HG03469 (cell line): ENCODE measurements around the gene VAC14.

Source experiments
- ATAC-seq: cut with Tn5 transposase; IDR thresholded peaks from one replicate; pipeline ENCODE4 v1.9.1; 2021; ENCODE audit warnings: mild to moderate bottlenecking, moderate library complexity, moderate number of reproducible peaks; ENCODE audit not compliant: unreplicated experiment

The VAC14 gene

GRCh38 chr16:70764632-70765031 lies 36.3 kb downstream of the VAC14 start:
- no peak for ATAC-seq

DNA sequence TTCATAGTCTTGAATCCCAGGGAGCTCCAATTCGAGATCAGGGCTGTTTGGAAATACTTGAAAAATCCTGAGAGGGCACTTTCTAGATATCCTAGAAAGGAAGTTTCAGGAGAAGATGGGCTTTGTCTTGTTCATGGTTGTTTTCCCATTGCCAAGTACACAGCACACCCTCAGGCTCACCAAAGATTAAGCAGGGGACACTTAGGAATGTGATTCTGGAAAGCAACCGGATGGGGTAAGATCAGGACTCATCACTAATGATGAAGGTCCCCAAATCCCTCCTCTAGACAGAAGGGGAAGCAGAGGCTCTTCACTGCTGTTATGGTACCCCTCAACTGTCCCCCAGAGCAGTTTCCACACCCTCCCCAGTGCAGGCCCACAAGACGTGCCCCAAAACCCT lies 40.7 kb downstream of the VAC14 start:
- no peak for ATAC-seq

- no peak for ATAC-seq
Observed at GRCh38 chr16:70759666-70760065, 41.3 kb downstream of the VAC14 start.

DNA sequence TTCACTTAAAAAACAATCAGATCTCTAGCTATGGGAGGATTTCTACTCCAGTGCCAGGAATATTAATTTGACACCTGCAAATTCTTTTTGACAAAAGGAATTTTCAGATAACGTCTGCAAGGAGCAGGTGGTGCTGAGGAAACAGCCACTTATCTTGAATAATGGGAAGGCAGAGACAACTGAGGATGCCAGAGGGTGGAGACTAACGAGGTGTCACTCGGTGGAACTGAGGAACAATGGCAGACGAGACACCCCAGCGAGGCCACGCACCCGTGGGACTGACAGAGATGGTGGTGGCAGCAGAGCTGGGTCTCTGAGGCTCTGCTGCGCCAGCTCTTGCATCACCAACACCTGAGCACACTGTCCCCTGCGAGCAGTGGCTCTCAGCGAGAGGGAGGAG lies 42.2 kb downstream of the VAC14 start:
- no peak for ATAC-seq

DNA sequence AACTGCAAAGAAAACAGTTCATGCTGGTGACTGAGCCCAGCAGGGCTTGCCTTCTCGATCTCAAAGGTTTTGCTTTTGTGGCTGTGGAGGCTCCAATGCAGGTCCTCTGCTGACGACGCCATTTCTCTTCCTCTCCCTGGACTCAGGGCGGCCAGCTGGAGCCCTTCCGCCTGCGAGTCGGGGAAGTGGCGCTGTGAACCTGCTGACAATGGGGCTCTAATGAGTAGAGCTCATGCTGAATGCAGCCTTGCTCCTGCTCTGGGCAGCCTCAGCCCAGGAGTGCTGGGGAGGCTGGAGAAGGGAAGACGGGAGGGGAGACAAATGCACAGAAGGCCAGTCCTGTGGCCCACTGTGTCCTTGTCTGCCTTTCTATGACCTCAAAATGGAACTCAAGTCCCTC lies 43.8 kb downstream of the VAC14 start:
- no peak for ATAC-seq

GRCh38 chr16:70756071-70756470 lies 44.9 kb downstream of the VAC14 start:
- no peak for ATAC-seq

DNA sequence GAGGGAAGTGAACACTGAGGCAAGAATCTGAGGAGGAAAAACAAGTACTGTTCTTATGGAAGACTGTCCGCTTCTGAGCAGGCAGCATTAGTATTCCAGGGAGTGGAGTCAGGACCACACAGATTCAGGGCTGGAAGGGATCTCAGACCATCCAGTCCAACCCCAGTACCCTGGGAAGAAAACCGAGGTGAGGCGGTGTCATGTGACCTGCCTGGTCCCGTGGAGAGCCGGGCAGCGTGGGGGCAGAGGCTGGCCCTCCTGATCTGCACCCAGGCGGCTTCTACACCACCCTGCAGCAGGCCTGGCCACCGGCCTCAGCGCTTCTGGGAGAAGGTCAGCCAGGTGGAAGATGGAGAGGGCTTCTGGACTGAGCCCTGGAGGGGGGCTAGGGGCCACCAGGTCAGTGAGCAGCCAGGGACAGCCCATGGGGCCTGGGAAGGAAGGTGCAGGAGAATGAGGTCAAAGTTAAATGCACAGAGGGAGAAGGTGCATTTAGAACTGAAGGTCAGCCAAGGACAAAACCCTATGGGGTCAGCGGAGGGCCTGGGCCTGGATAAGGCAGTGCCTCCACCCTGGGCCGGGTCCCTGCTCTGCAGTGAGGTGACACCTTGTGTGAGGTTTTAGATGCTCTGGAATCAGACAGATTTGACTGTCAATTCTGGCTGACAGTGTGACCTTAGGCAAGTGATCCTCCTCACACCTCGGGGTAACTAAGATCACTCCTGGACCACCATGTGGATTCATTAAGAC lies 45.9 kb downstream of the VAC14 start:
- no peak for ATAC-seq

DNA sequence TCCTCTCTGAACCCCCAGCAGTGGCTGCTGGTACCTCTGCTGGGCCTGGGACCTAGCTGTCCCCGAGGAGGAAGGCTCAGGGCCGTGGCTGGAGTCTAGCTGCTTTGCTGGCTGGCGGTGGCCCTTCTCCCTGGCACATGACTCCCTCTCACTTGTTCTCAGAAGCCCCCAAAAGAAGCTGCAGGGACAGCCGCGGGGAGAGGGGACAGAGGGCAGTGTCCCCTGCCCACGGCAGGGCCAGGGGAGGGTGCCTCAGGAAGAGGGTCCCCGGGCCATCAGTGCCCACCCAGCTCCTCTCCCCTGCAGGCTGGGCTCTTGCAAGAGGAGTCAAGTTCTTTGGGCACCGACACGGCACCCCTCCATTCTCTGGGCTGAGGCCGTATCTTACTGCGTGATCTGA lies 46.6 kb downstream of the VAC14 start:
- ATAC-seq, result no peak

- no peak for ATAC-seq
Observed at GRCh38 chr16:70753694-70754325, 47.1 kb downstream of the VAC14 start.

DNA sequence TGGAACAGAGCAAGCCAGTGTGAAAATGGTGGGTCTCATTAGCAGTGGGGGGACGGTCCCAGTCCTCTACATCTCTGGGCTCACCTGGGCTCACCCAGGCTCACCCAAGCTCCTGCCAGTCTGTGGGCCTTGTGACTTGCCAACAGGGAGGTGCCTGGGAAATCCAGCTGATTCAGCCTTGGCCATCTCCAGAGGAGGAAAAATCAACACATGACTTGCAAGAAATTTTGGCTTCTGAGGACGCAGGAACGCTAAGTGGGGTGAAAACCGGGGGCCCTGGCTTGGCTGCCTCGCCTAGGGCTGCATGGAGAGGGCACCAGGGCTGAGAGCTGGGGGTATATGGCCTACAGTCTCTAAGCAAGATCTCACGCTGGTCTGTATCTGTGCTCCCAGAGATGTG lies 47.7 kb downstream of the VAC14 start:
- ATAC-seq, result no peak

DNA sequence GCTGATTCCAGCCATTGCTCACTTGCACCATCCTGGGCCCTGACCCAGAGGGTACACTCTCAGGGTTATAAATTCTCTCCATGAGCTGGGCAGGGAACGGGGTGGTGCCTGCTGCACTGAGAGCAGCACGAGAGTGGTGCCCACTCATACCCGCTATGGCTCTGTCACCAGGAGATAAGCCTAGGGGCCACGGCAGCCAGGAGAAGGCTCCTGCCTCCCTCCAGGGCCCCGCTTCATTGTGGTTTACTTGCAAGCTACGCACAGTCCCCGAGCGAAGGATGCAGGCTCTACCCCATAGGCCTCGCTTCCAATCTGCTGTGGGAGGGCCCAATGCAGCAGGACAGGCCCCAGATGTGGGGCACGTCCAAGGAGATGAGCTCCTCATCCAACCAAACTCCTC lies 48.5 kb downstream of the VAC14 start:
- ATAC-seq, result no peak

GRCh38 chr16:70751593-70751992 lies 49.4 kb downstream of the VAC14 start:
- ATAC-seq, result no peak

DNA sequence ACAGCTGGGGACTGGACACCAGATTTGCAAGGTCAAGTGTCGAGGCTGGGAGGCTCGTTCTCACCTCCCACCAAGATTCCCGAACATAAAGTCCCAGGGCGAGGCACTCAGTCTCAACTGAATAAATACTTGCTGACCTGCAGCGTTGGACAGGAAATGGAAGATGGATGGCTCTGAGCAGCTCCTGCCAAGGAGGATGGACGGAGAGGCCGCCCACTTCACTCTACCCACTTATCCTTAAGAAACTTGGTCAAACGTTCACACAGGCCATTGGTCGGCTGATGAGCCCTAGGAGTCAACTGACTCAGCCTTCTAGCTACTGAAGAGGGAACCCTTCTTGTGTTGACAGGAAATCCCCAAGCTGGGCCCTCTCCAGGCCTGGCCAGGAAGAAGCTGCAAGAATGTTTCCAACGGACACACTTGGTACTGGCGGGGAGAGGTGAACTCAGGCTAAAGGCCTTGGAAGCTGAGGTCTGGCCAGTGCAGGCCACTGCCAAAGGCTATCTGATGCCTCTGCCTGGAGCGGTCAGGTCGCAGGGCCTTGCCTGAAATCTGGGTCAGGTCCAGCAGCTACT lies 50.0 kb downstream of the VAC14 start:
- ATAC-seq, result no peak

DNA sequence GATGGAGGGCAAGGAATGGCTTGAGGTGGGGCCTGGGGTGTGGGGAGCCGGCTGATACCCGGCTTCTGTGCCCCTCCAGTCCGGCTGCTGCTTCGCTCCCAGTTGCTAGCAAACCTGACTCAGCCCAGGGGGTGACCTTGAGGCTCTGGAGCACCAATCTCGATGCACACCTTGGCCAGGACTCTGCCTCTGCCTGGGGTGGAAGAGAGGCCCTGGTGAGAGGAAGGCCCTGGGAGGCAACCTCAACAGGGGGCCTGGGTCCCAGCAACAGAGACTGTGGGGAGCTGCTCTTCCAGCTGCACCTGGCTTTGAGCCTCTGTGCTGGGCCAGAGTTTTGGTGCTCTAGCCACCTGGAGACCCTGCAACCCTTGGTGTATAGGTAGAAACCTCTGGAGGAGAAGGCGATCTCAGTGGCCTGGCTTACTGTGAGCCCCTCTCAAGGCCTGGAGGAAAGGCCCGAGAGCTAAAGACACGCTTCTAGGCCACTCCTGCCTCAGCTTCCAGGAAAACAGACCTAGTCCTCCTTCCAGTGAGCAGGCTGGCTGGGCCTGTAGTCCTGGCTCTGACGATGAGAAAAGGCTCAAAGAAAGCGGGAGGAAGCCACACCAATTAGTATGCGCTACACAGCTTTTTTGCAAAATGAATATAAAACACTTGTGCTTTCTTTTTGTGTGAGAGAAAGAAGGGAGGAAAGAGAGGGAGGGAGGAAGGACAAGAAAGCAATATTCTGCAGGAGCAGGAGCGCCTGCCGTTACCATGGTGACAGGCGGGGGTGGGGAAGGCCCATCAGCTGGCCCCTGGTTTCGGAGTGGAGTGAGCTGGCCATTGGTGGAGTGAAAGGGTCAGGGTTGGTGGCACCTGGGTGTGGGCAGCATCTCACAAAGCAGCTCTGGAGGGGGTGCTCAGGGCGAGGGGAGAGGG lies 51.0 kb downstream of the VAC14 start:
- ATAC-seq, result no peak

- ATAC-seq, result no peak
Observed at GRCh38 chr16:70749006-70749678, 51.8 kb downstream of the VAC14 start.

GRCh38 chr16:70747703-70748631 lies 53.0 kb downstream of the VAC14 start:
- ATAC-seq, result no peak

DNA sequence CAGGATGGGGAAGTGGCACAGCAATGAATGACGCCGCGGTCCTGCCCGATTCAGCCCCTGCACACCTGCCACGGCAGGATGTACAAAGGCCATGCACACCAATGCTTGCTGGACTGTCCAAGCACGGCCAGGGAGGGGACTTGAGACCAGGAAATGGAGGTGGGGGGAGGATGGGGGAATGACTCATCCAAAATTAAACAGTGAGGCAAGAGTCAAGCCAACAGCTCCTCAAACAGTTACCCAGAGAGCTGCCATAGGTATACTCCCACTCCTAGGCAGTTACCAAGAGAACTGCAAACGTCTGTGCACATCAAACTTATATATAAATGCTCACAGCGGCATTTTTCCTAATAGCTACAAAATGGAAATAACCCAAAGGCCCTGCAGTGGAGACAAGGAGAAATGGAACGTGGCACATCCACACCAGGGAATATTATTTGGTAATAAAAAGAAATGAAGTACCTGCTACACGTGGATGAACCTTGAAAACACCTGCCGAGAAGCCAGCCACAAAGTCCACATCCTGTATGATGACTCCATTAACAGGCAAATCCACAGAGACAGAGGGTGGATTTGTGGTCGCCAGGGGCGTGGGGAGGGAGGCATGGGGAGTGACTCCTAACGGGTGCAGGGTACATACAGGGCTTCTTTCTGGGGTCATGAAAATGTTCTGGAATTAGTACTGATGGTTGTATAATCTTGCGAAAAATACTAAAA lies 54.1 kb downstream of the VAC14 start:
- ATAC-seq, result no peak

- ATAC-seq, result no peak
Observed at GRCh38 chr16:70746040-70746707, 54.8 kb downstream of the VAC14 start.
